Measurements from ENCODE around the gene CMIP.

DNA sequence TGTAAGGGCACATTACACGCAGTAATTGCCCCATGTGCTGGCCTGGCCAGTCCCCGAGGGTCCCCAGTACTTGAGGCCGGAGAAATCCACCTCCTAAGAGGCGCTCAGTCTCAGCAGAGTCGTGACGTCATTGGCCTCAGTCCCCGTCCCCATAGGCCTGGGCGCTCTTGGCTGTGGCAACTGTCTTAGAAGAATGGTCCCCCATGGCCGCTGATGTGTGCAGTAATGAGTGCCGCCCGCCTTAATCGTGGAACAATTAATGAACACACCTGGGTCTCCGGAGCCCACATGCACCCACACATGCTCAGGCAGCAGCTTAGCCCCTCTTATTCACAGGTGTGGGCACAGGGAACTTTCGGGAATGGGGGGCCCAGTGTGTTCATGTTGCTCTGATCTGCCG lies 248.0 kb downstream of the CMIP start:
- no peak for TF ChIP-seq TEAD4 (IDR thresholded peaks at IDR 0.05)
- no peak for TF ChIP-seq RAD21 (IDR thresholded peaks at IDR 0.05; ENCODE audit: low read depth)
- TF ChIP-seq MAX (IDR thresholded peaks at IDR 0.05), result no peak
- TF ChIP-seq, protein P1, sequence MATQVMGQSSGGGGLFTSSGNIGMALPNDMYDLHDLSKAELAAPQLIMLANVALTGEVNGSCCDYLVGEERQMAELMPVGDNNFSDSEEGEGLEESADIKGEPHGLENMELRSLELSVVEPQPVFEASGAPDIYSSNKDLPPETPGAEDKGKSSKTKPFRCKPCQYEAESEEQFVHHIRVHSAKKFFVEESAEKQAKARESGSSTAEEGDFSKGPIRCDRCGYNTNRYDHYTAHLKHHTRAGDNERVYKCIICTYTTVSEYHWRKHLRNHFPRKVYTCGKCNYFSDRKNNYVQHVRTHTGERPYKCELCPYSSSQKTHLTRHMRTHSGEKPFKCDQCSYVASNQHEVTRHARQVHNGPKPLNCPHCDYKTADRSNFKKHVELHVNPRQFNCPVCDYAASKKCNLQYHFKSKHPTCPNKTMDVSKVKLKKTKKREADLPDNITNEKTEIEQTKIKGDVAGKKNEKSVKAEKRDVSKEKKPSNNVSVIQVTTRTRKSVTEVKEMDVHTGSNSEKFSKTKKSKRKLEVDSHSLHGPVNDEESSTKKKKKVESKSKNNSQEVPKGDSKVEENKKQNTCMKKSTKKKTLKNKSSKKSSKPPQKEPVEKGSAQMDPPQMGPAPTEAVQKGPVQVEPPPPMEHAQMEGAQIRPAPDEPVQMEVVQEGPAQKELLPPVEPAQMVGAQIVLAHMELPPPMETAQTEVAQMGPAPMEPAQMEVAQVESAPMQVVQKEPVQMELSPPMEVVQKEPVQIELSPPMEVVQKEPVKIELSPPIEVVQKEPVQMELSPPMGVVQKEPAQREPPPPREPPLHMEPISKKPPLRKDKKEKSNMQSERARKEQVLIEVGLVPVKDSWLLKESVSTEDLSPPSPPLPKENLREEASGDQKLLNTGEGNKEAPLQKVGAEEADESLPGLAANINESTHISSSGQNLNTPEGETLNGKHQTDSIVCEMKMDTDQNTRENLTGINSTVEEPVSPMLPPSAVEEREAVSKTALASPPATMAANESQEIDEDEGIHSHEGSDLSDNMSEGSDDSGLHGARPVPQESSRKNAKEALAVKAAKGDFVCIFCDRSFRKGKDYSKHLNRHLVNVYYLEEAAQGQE (IDR thresholded peaks at IDR 0.05; ENCODE audit: low read depth), result no peak
- no peak for TF ChIP-seq CREB1 (IDR thresholded peaks at IDR 0.05; ENCODE audit: low read depth)
